Body of pancreas (tissue), 4 donors: Measurements from ENCODE around the gene YIF1A.

ENCODE experiments used
- POLR2A ChIP-seq, 3 donors: fragments of 450-650 bp; IDR thresholded peaks; one replicate each; pipeline ENCODE4 v1.6.1; 2016; ENCODE audit warnings: antibody characterized with exemption in 3 of 3, mild to moderate bottlenecking in 2 of 3
- TF ChIP-seq, protein P1 (sequence below), 7 experiments: fragments of 450-650 bp in 4 of 7; fragments of 200-600 bp in 3 of 7; sonication (generic) in 3 of 7; IDR thresholded peaks; one replicate each; pipeline ENCODE4 v1.5.1; 2016 to 2019; ENCODE audit warnings: antibody characterized with exemption in 7 of 7

DNA sequence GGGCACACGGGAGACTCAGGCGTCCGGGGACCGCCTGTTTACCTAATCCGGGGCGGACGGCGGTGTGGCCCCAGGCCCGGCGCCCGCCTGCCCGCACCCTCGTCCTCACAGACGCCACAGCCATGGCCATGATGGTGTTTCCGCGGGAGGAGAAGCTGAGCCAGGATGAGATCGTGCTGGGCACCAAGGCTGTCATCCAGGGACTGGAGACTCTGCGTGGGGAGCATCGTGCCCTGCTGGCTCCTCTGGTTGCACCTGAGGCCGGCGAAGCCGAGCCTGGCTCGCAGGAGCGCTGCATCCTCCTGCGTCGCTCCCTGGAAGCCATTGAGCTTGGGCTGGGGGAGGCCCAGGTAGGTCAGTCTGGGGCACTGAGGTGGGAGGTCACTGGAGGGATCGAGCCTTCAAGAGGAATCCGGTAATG, 30.5 kb downstream of the YIF1A start:
- TF ChIP-seq, protein P1, sequence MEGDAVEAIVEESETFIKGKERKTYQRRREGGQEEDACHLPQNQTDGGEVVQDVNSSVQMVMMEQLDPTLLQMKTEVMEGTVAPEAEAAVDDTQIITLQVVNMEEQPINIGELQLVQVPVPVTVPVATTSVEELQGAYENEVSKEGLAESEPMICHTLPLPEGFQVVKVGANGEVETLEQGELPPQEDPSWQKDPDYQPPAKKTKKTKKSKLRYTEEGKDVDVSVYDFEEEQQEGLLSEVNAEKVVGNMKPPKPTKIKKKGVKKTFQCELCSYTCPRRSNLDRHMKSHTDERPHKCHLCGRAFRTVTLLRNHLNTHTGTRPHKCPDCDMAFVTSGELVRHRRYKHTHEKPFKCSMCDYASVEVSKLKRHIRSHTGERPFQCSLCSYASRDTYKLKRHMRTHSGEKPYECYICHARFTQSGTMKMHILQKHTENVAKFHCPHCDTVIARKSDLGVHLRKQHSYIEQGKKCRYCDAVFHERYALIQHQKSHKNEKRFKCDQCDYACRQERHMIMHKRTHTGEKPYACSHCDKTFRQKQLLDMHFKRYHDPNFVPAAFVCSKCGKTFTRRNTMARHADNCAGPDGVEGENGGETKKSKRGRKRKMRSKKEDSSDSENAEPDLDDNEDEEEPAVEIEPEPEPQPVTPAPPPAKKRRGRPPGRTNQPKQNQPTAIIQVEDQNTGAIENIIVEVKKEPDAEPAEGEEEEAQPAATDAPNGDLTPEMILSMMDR (IDR thresholded peaks at IDR 0.05) = peak in 1 of 7 experiments; percentile 19
- no peak for TF ChIP-seq POLR2A (IDR thresholded peaks at IDR 0.05)
